Ramos (cell line): ENCODE measurements around the gene EIF3CL.
"Not testable (repeated sequence)": the region's sequence is repeated elsewhere in the genome, so short reads cannot be mapped to it uniquely, and the experiment has no call there.

Source experiments
- in situ Hi-C: fragments of 300-500 bp; cut with MboI; formaldehyde crosslinking; loops from one replicate; pipeline ENCODE4 v1.14.3; 2022; ENCODE audit warnings: low sequenced_read_pairs; ENCODE audit not compliant: unreplicated experiment

Gene EIF3CL

GRCh38 chr16:28403220-28404072 is at the start of gene EIF3CL:
Gene EIF3CL (minus strand): TSS chr16:28403841. CDS start chr16:28403618, 223 bp downstream.
- in situ Hi-C loops, result not testable (repeated sequence)

GRCh38 chr16:28447081-28447480 is 43.4 kb upstream of the EIF3CL start:
- in situ Hi-C loops, result not testable (repeated sequence)

- in situ Hi-C loops, result not testable (repeated sequence)
These were observed 42.7 kb upstream of the EIF3CL start for GRCh38 chr16:28446388-28446787.

- in situ Hi-C loops, result not testable (repeated sequence)
These were observed 40.3 kb upstream of the EIF3CL start for GRCh38 chr16:28443943-28444342.

GRCh38 chr16:28438899-28439298 is 35.3 kb upstream of the EIF3CL start:
- in situ Hi-C loops, result not testable (repeated sequence)

- in situ Hi-C loops, result not testable (repeated sequence)
These were observed 31.7 kb upstream of the EIF3CL start for GRCh38 chr16:28435340-28435739.

GRCh38 chr16:28426060-28426680 is 22.5 kb upstream of the EIF3CL start:
- in situ Hi-C loops, result not testable (repeated sequence)

- in situ Hi-C loops, result not testable (repeated sequence)
These were observed 17.6 kb upstream of the EIF3CL start for GRCh38 chr16:28421071-28421750.

GRCh38 chr16:28417033-28417432 is 13.4 kb upstream of the EIF3CL start:
- in situ Hi-C loops, result not testable (repeated sequence)

GRCh38 chr16:28414530-28414929 is 10.9 kb upstream of the EIF3CL start:
- in situ Hi-C loops, result not testable (repeated sequence)

GRCh38 chr16:28413585-28413984 is 9.9 kb upstream of the EIF3CL start:
- in situ Hi-C loops, result not testable (repeated sequence)

GRCh38 chr16:28392054-28392453 is 11.6 kb downstream of the EIF3CL start:
- in situ Hi-C loops, result not testable (repeated sequence)

GRCh38 chr16:28382177-28382867 is 21.3 kb downstream of the EIF3CL start:
- in situ Hi-C loops, result not testable (repeated sequence)

- in situ Hi-C loops, result not testable (repeated sequence)
These were observed 25.8 kb downstream of the EIF3CL start for GRCh38 chr16:28377822-28378221.

GRCh38 chr16:28377108-28377625 is 26.5 kb downstream of the EIF3CL start:
- in situ Hi-C loops, result not testable (repeated sequence)

GRCh38 chr16:28375115-28375514 is 28.5 kb downstream of the EIF3CL start:
- in situ Hi-C loops, result not testable (repeated sequence)

- in situ Hi-C loops, result not testable (repeated sequence)
These were observed 29.4 kb downstream of the EIF3CL start for GRCh38 chr16:28374281-28374680.

GRCh38 chr16:28367926-28368325 is 35.7 kb downstream of the EIF3CL start:
- in situ Hi-C loops, result not testable (repeated sequence)

GRCh38 chr16:28364268-28365173 is 39.1 kb downstream of the EIF3CL start:
- in situ Hi-C loops, result not testable (repeated sequence)
